OCI-LY7 (cell line): Measurements from ENCODE around the gene NFATC3.

Experiments used
- CTCF ChIP-seq: fragments of 200-600 bp; sonication (generic); conservative IDR thresholded peaks from 2 replicates; pipeline ENCODE4 v1.5.1; 2014; ENCODE audit warnings: mild to moderate bottlenecking, antibody characterized with exemption, low read length, moderate library complexity, mixed read lengths
- EZH2phosphoT487 ChIP-seq: fragments of 200-600 bp; sonication (generic); IDR thresholded peaks from 2 replicates; pipeline ENCODE4 v1.6.1; 2018; ENCODE audit warnings: low read depth, borderline replicate concordance, mild to moderate bottlenecking, mixed run types, antibody characterized with exemption, low read length, moderate library complexity, mixed read lengths

- TF ChIP-seq CTCF (no peak), EZH2phosphoT487 (no peak)
Measured at GRCh38 chr16:68179855-68180254, 94.7 kb downstream of the NFATC3 start.
